H1 (cell line): ENCODE data around the gene PPAN. TPM values are rescaled to one million over a fixed set of nuclear protein-coding genes. Genes with fewer than 3 reads are reported as not detected.

Source experiments
- CTCF ChIA-PET: fragments of 300-600 bp; sonication (Branson Sonifier 250); formaldehyde crosslinking; loops from one replicate; lab custom pipeline; 2021; ENCODE audit not compliant: partially characterized antibody; lab: Charles Lee
- POLR2A ChIA-PET: fragments of 300-600 bp; sonication (Branson Sonifier 250); formaldehyde crosslinking; loops from one replicate; lab custom pipeline; 2021; ENCODE audit warnings: inconsistent platforms; ENCODE audit not compliant: partially characterized antibody; lab: Charles Lee
- DNase-seq, 2 experiments: peaks; one replicate each; pipeline versions ENCODE4 v3.0.0 to v3.0.0-alpha.2; 2010 to 2022; ENCODE audit warnings: low spot score in 2 of 2, low read depth in 1 of 2, mixed read lengths in 1 of 2
- FAIRE-seq: peaks from 2 replicates; lab custom pipeline; 2011; peaks lifted over from hg19 to GRCh38; lab: Jason Lieb, UNC
- H2AFZ ChIP-seq: 2 replicates; pipeline ENCODE4 v1.8.1; 2012; ENCODE audit warnings: low read length, inconsistent platforms
- H2AK5ac ChIP-seq: 2 replicates; pipeline ENCODE4 v1.6.1; 2013; ENCODE audit warnings: low read depth, low read length
- H2BK120ac ChIP-seq: replicated peaks from 2 replicates; pipeline ENCODE3; 2013; ENCODE audit warnings: low read depth, low read length, inconsistent platforms
- H2BK12ac ChIP-seq: 2 replicates; pipeline ENCODE4 v1.6.1; 2013; ENCODE audit warnings: low read depth, low read length
- H2BK15ac ChIP-seq: 2 replicates; pipeline ENCODE4 v1.6.1; 2013; ENCODE audit warnings: low read length
- H2BK20ac ChIP-seq: 2 replicates; pipeline ENCODE4 v1.6.1; 2013; ENCODE audit warnings: low read length
- H2BK5ac ChIP-seq: 2 replicates; pipeline ENCODE4 v1.6.1; 2013; ENCODE audit warnings: low read depth, low read length
- H3K14ac ChIP-seq: 2 replicates; pipeline ENCODE4 v1.6.1; 2013; ENCODE audit warnings: inconsistent platforms; ENCODE audit not compliant: insufficient read length
- H3K18ac ChIP-seq: 2 replicates; pipeline ENCODE4 v1.6.1; 2013; ENCODE audit warnings: low read length; ENCODE audit errors: extremely low read depth
- H3K23ac ChIP-seq: 2 replicates; pipeline ENCODE4 v1.6.1; 2013; ENCODE audit warnings: inconsistent platforms; ENCODE audit not compliant: insufficient read length
- H3K23me2 ChIP-seq: 2 replicates; pipeline ENCODE4 v1.6.1; 2013; ENCODE audit warnings: low read depth, low read length
- H3K27ac ChIP-seq: 2 replicates; pipeline ENCODE4 v1.6.1; 2011; ENCODE audit warnings: low read depth, low read length, inconsistent platforms
- H3K27me3 ChIP-seq, 4 experiments: replicated peaks in 1 of 4; 1 replicate in 1 of 4; 2 replicates in 3 of 4; pipeline versions ENCODE4 v1.6.1 to v1.8.1; 2011 to 2013; ENCODE audit warnings: low read length in 3 of 4, mild to moderate bottlenecking in 3 of 4, inconsistent platforms in 2 of 4, mixed read lengths in 2 of 4, moderate library complexity in 1 of 4; ENCODE audit not compliant: control insufficient read depth in 3 of 4, insufficient read depth in 3 of 4; ENCODE audit errors: extremely low read depth in 1 of 4
- H3K36me3 ChIP-seq, 4 experiments: 2 replicates each; pipeline versions ENCODE4 v1.6.1 to v1.8.1; 2011 to 2013; ENCODE audit warnings: mild to moderate bottlenecking in 4 of 4, low read length in 3 of 4, moderate library complexity in 2 of 4, control low read depth in 1 of 4, inconsistent platforms in 1 of 4; ENCODE audit not compliant: insufficient read depth in 4 of 4, control insufficient read depth in 2 of 4
- H3K4ac ChIP-seq: replicated peaks from 2 replicates; pipeline ENCODE3; 2013; ENCODE audit warnings: low read length, low read depth, mixed read lengths, inconsistent platforms; ENCODE audit not compliant: insufficient read length
- H3K4me1 ChIP-seq, 4 experiments: replicated peaks in 1 of 4; 1 replicate in 1 of 4; 2 replicates in 3 of 4; pipeline versions ENCODE4 v1.6.1 to v1.8.1; 2011 to 2013; ENCODE audit warnings: low read length in 3 of 4, inconsistent platforms in 2 of 4, mixed read lengths in 1 of 4; ENCODE audit not compliant: insufficient read depth in 4 of 4, control insufficient read depth in 3 of 4
- H3K4me2 ChIP-seq, 2 experiments: 2 replicates each; pipeline versions ENCODE4 v1.6.1 to v1.8.1; 2011 to 2013; ENCODE audit warnings: low read depth in 2 of 2, low read length in 2 of 2, control low read depth in 1 of 2, inconsistent platforms in 1 of 2, mild to moderate bottlenecking in 1 of 2; ENCODE audit not compliant: insufficient read depth in 1 of 2
- H3K4me3 ChIP-seq, 4 experiments: fragments of 200-600, 300-600 bp in 1 of 4; sonication (generic), shearing (Covaris generic), sonication (Bioruptor Twin) in 1 of 4; 2 replicates each; pipeline versions ENCODE4 v1.5.1 to v1.8.1; 2011 to 2016; ENCODE audit warnings: low read length in 4 of 4, low read depth in 3 of 4, control low read depth in 2 of 4, inconsistent platforms in 2 of 4, mild to moderate bottlenecking in 2 of 4, mixed read lengths in 1 of 4, moderate library complexity in 1 of 4; ENCODE audit not compliant: insufficient read depth in 2 of 4; ENCODE audit errors: extremely low read depth in 1 of 4
- H3K56ac ChIP-seq: replicated peaks from 2 replicates; pipeline ENCODE3; 2013; ENCODE audit warnings: low read depth, mild to moderate bottlenecking, mixed read lengths, low read length, inconsistent platforms; ENCODE audit not compliant: insufficient read length
- H3K79me1 ChIP-seq: 2 replicates; pipeline ENCODE4 v1.6.1; 2013; ENCODE audit warnings: low read depth, low read length, control low read depth
- H3K79me2 ChIP-seq, 2 experiments: 2 replicates each; pipeline versions ENCODE4 v1.6.1 to v1.8.1; 2012 to 2013; ENCODE audit warnings: low read length in 2 of 2, mild to moderate bottlenecking in 2 of 2, inconsistent platforms in 1 of 2; ENCODE audit not compliant: insufficient read depth in 2 of 2, control insufficient read depth in 1 of 2
- H3K9ac ChIP-seq, 4 experiments: replicated peaks in 1 of 4; 1 replicate in 1 of 4; 2 replicates in 3 of 4; pipeline versions ENCODE4 v1.6.1 to v1.8.1; 2011 to 2013; ENCODE audit warnings: low read depth in 3 of 4, low read length in 3 of 4, control low read depth in 2 of 4, mild to moderate bottlenecking in 2 of 4, moderate library complexity in 2 of 4, inconsistent platforms in 1 of 4; ENCODE audit errors: extremely low read depth in 1 of 4
- H3K9me3 ChIP-seq, 2 experiments: 2 replicates each; pipeline versions ENCODE4 v1.6.1 to v1.8.1; 2012 to 2013; ENCODE audit warnings: mild to moderate bottlenecking in 2 of 2, moderate library complexity in 2 of 2, control low read depth in 1 of 2, inconsistent platforms in 1 of 2, low read depth in 1 of 2, low read length in 1 of 2, mixed read lengths in 1 of 2; ENCODE audit not compliant: insufficient read depth in 2 of 2
- H4K20me1 ChIP-seq, 2 experiments: replicated peaks in 1 of 2; 2 replicates each; pipeline versions ENCODE3 to v1.8.1; 2011 to 2013; ENCODE audit warnings: inconsistent platforms in 2 of 2, low read length in 2 of 2, mild to moderate bottlenecking in 1 of 2; ENCODE audit not compliant: insufficient read depth in 2 of 2, control insufficient read depth in 1 of 2
- H4K5ac ChIP-seq: 2 replicates; pipeline ENCODE4 v1.6.1; 2013; ENCODE audit warnings: low read length, low read depth, mixed read lengths, inconsistent platforms; ENCODE audit not compliant: insufficient read length
- H4K8ac ChIP-seq: 2 replicates; pipeline ENCODE4 v1.8.0; 2013; ENCODE audit warnings: mild to moderate bottlenecking, moderate library complexity, low read length, inconsistent platforms; ENCODE audit not compliant: insufficient read depth; ENCODE audit errors: extremely low read depth
- H4K91ac ChIP-seq: replicated peaks from 2 replicates; pipeline ENCODE3; 2013; ENCODE audit warnings: low read length, mixed read lengths, inconsistent platforms; ENCODE audit not compliant: insufficient read length
- TEAD4 ChIP-seq: IDR thresholded peaks from 2 replicates; pipeline ENCODE4 v1.6.1; 2012; ENCODE audit warnings: low read depth, low read length, inconsistent platforms, mixed read lengths
- WGBS, 2 experiments: shearing (Covaris generic) in 1 of 2; methylation state at CpG; one replicate each; pipeline versions ENCODE4 v1.1.6 to v1.1.7; 2013 to 2015; ENCODE audit warnings: low lambda C conversion rate in 2 of 2, mixed read lengths in 2 of 2, inconsistent platforms in 1 of 2, low coverage in 1 of 2, missing lambda C conversion rate in 1 of 2; ENCODE audit not compliant: insufficient replicate concordance in 2 of 2, insufficient coverage in 1 of 2, insufficient read length in 1 of 2; ENCODE audit errors: extremely low coverage in 1 of 2, missing lambda C conversion rate in 1 of 2; 5-methylcytosine and 5-hydroxymethylcytosine counted together
- polyA plus RNA-seq, 7 experiments: library from polyadenylated mRNA; depleted of rRNA in 3 of 7; stranded (reverse) in 5 of 7; unstranded in 2 of 7; fragments of >200 nt in 5 of 7; fragments of 200-250 nt in 2 of 7; gene quantifications; 1 replicate in 5 of 7; 2 replicates in 1 of 7; 4 replicates in 1 of 7; pipeline versions ENCODE4 v1.2.1 to v1.2.3, GENCODE V29; 2011 to 2013; ENCODE audit warnings: missing spikeins in 2 of 7, mixed read lengths in 2 of 7
- total RNA-seq: library from RNA; stranded (reverse); fragmentation: NEBNext Ultra II Directional; extraction: Animal tissue kit (Norgen Biotek cat#: 25700); gene quantifications from 2 replicates; pipeline ENCODE4 v1.2.1, GENCODE V29; 2021

Gene PPAN
- total and polyA plus RNA-seq, 2 of the 8 experiments (the other 6 are each of a cell fraction or from before 2014, with no cell fraction given) = 48.8 to 74.4 TPM

DNA sequence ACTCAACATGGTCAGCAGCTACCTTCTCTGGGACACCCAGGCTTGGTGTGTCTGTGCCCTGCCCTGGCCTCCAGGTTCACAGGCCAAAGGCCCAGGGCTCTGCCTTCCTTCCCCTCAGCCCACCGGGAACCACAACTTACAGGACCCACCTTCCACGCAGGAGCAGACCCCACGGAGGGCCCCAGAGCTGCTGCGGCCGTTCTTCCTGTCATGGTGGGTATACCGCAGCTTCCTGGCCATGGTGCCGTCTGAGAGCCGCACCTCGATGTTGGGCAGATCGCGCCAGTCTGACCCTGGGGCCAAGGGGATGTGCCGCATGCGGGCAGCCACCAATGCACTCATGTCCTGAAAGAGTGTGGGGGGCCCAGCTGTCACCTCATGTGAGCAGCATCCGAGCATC is 30.8 kb downstream of the PPAN start:
- no peak overlapping the region for H3K18ac ChIP-seq
- no peak overlapping the region for H4K91ac ChIP-seq
- H4K20me1 ChIP-seq = peaks cover 3 to 24% of the 10 kb centered on the region in 2 experiments
- DNase-seq = no peak
- no peak overlapping the region for H4K5ac ChIP-seq
- no peaks in the 10 kb centered on the region for H3K27me3 ChIP-seq
- H3K79me2 ChIP-seq = no peaks in the 10 kb centered on the region
- no peak overlapping the region for H3K56ac ChIP-seq
- CTCF ChIA-PET = interaction anchor here (1.2 to 1.6 kb wide), 2 partner anchors 17 to 21 kb away, joined by 3 read pairs; no protein-coding TSS in a partner anchor
- no peak overlapping the region for H2AK5ac ChIP-seq
- no peak overlapping the region for H3K14ac ChIP-seq
- H2BK120ac ChIP-seq = no peak overlapping the region
- H3K9ac ChIP-seq = no peak overlapping the region
- H2BK20ac ChIP-seq = no peak overlapping the region
- H2BK12ac ChIP-seq = no peak overlapping the region
- no peak for TF ChIP-seq TEAD4
- TF ChIP-seq, all 59 proteins: peak for 0
- H2BK15ac ChIP-seq = no peak overlapping the region
- H2BK5ac ChIP-seq = no peak overlapping the region
- H3K4me3 ChIP-seq = no peak overlapping the region
- no peaks in the 10 kb centered on the region for H3K23me2 ChIP-seq
- no peak overlapping the region for H2AFZ ChIP-seq
- no peak overlapping the region for H4K8ac ChIP-seq
- POLR2A ChIA-PET = interaction anchor here (2.4 to 29.1 kb wide), 2 partner anchors 17 to 27 kb away, joined by 6 to 412 read pairs; partner anchors contain the start of genes ANGPTL6, EIF3G, P2RY11 and PPAN
- H3K9me3 ChIP-seq = no peaks in the 10 kb centered on the region
- no peak overlapping the region for H3K23ac ChIP-seq
- H3K36me3 ChIP-seq = peaks cover 50 to 95% (median 77%) of the 10 kb centered on the region in 4 experiments
- H3K27ac ChIP-seq = no peak overlapping the region
- no peaks in the 10 kb centered on the region for H3K4me1 ChIP-seq
- H3K4me2 ChIP-seq = no peak overlapping the region
- H3K4ac ChIP-seq = no peak overlapping the region
- 91% methylated on average over 10 of the region's 14 CpGs; no CpG with 5 or more reads in 1 of the 2 experiments for WGBS, 2 experiments
- H3K79me1 ChIP-seq = no peaks in the 10 kb centered on the region
- FAIRE-seq = no peak
